ENCODE data around the gene SLC41A1. TPM values are rescaled to one million over a fixed set of nuclear protein-coding genes. Genes with fewer than 3 reads are reported as not detected.

SLC41A1 gene
- total and polyA plus RNA-seq, 2 donors (not counting 3 experiments of a cell fraction or from before 2014, with no cell fraction given), result 21.7 to 22.0 TPM

DNA sequence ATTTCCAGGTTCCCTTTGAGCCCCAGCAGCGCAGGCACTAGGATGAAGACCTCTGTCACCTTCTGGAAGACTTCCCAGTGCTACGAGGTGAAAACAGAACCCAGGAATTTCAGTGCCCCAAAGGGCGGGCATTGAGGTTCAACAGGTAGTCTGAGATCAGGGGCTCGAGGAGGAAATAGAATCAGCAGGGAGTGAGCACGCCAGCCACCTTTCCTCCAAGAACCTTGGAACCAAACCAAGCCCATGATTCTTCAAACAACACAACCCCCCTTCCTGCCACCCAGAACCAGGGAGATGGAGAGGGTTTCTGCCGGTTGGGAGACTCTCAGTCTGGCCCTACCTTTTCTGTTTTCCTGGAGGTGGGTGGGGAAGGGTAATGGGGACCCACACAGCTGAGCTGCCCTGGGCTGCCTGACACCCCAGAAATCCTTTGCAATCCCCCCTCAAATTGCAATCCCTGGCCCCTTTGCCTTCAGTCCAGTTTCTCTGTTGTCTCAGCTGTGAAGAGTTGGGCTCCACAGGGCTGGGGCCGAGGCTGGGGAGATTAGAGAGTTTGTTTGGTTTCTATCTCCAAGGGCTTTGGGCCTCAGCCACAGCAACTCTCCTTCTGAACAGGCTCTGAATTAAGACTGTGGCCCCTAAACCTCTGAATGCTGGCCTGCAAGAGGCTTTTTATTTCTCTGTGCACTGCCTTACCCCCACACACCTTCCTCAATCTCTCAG is 11.9 kb downstream of the SLC41A1 start:
- H3K9me1 ChIP-seq (replicated peaks; ENCODE audit: control insufficient read depth, extremely low read depth, insufficient read depth, low read length), result no peaks in the 10 kb centered on the region
- no peak overlapping the region for H3K4me2 ChIP-seq (ENCODE audit: insufficient read depth, low read length)
- H3K36me3 ChIP-seq (ENCODE audit: control insufficient read depth in 2 of 2, extremely low read depth in 1 of 2, insufficient read depth in 2 of 2, low read length in 2 of 2), result peaks cover 0 to 24% of the 10 kb centered on the region in 2 experiments
- H3K4me1 ChIP-seq (ENCODE audit: control insufficient read depth, extremely low read depth, insufficient read depth, low read length), result no peaks in the 10 kb centered on the region
- ChIA-PET CTCF (interaction anchor here (0.7 kb wide), 1 partner anchor 305 kb away, joined by 3 read pairs; no protein-coding TSS in a partner anchor), POLR2A (no interaction called here)
- no peak overlapping the region for H3K27ac ChIP-seq (ENCODE audit: insufficient read depth, low read depth, low read length)
- H4K20me1 ChIP-seq (replicated peaks; ENCODE audit: control insufficient read depth, extremely low read depth, insufficient read depth, low read length), result no peaks in the 10 kb centered on the region
- FAIRE-seq, result no peak
- TF ChIP-seq MYC (IDR thresholded peaks at IDR 0.05; ENCODE audit: low read depth, low read length) (no peak), POLR2AphosphoS5 (IDR thresholded peaks at IDR 0.05; ENCODE audit: insufficient read depth, low read depth, low read length) (no peak), JUN (IDR thresholded peaks at IDR 0.05; ENCODE audit: borderline replicate concordance, insufficient read depth, insufficient read length, low read depth) (no peak), EZH2 (IDR thresholded peaks at IDR 0.05; ENCODE audit: borderline replicate concordance, low read depth, low read length, severe bottlenecking) (no peak), FOS (IDR thresholded peaks at IDR 0.05; ENCODE audit: borderline replicate concordance, insufficient read depth, low read length) (no peak), POLR2A (IDR thresholded peaks at IDR 0.05; ENCODE audit: low read depth, low read length) (no peak), CTCF (IDR thresholded peaks at IDR 0.05; ENCODE audit: extremely low read depth in 1 of 2, insufficient read depth in 1 of 2, low read depth in 1 of 2, low read length in 2 of 2) (no peak), GATA2 (IDR thresholded peaks at IDR 0.05; ENCODE audit: insufficient read depth, insufficient read length, low read depth, low read length) (no peak)
- TF ChIP-seq, protein P1, sequence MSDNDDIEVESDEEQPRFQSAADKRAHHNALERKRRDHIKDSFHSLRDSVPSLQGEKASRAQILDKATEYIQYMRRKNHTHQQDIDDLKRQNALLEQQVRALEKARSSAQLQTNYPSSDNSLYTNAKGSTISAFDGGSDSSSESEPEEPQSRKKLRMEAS (IDR thresholded peaks at IDR 0.05; ENCODE audit: insufficient read depth, insufficient read length), result no peak
- no peak overlapping the region for H2AFZ ChIP-seq (ENCODE audit: low read depth, low read length)
- no peaks in the 10 kb centered on the region for H3K79me2 ChIP-seq (ENCODE audit: control insufficient read depth, insufficient read depth, low read length)
- H3K27me3 ChIP-seq (ENCODE audit: control insufficient read depth in 2 of 2, insufficient read depth in 2 of 2, low read length in 2 of 2), result no peaks in the 10 kb centered on the region
- intact Hi-C loops (cut with micrococcal nuclease), result no loop called here
- H3K4me3 ChIP-seq (replicated peaks in 1 of 3; ENCODE audit: insufficient read depth in 1 of 3, low read depth in 1 of 3, low read length in 3 of 3), result no peak overlapping the region
- dilution Hi-C loops (cut with MboI; ENCODE audit: extremely low pct_ligation_motif_present, low sequenced_read_pairs), result no loop called here
- DNase-seq (ENCODE audit: low read depth, low spot score), result no peak
- BruUV-seq (replicated peaks), result no TSS peak
- H3K9me3 ChIP-seq (replicated peaks; ENCODE audit: control insufficient read depth, insufficient read depth, low read length), result no peaks in the 10 kb centered on the region
- H3K9ac ChIP-seq (replicated peaks; ENCODE audit: extremely low read depth, insufficient read depth, low read length), result no peak overlapping the region
